ENCODE results near the gene ABCB1. TPM values are rescaled to one million over a fixed set of nuclear protein-coding genes. Genes with fewer than 3 reads are reported as not detected.

ABCB1 gene
- total RNA-seq, 4 donors from 2014 or later: 2.8 to 109 (median 61.1) TPM

GRCh38 chr7:87598234-87599009 is 2.3 kb downstream of the ABCB1 start:
- no peak for DNase-seq
- H3K27ac ChIP-seq: no peak overlapping the region
- H3K4me3 ChIP-seq: peak overlapping the region in 1 of 4 donors; percentile 63
- intact Hi-C loops (cut with DNase I; ENCODE audit: low total_unique reads): no loop called here
- H3K27me3 ChIP-seq: peaks cover 27% of the 10 kb centered on the region
- WGBS, 2 donors (ENCODE audit: low coverage in 1 of 2): 51 to 75% methylated on average over 4 of the region's 4 CpGs
- peaks cover 0 to 39% (median 6%) of the 10 kb centered on the region in 4 donors for H3K4me1 ChIP-seq
- no peak for TF ChIP-seq POLR2AphosphoS5 (IDR thresholded peaks at IDR 0.05)
- TF ChIP-seq POLR2A (IDR thresholded peaks at IDR 0.05): no peak
- no peak for TF ChIP-seq EP300 (IDR thresholded peaks at IDR 0.05; ENCODE audit: low read depth)
- no peaks in the 10 kb centered on the region for H3K9me3 ChIP-seq
- in situ Hi-C loops (cut with MboI; ENCODE audit: low pct_ligation_motif_present in 1 of 4, low pct_unique_long_range_greater_than_20kb in 1 of 4, low sequenced_read_pairs in 3 of 4): no loop called here
- H3K36me3 ChIP-seq: no peaks in the 10 kb centered on the region

- intact Hi-C loops (cut with DNase I; ENCODE audit: low total_unique reads) (no loop called here), in situ Hi-C loops (cut with MboI; ENCODE audit: low pct_ligation_motif_present in 1 of 4, low pct_unique_long_range_greater_than_20kb in 1 of 4, low sequenced_read_pairs in 3 of 4) (no loop called here)
- Histone ChIP-seq H3K27ac (no peak overlapping the region), H3K27me3 (peaks cover 18% of the 10 kb centered on the region), H3K9me3 (no peaks in the 10 kb centered on the region), H3K36me3 (no peaks in the 10 kb centered on the region), H3K4me1 (peaks cover 0 to 46% (median 13%) of the 10 kb centered on the region in 4 donors), H3K4me3 (no peak overlapping the region)
- WGBS, 2 donors (ENCODE audit: low coverage in 1 of 2): 50 to 53% methylated on average over 1 of the region's 1 CpG
- TF ChIP-seq EP300 (IDR thresholded peaks at IDR 0.05; ENCODE audit: low read depth) (no peak), POLR2A (IDR thresholded peaks at IDR 0.05) (no peak), POLR2AphosphoS5 (IDR thresholded peaks at IDR 0.05) (no peak)
- TF ChIP-seq, protein P1, sequence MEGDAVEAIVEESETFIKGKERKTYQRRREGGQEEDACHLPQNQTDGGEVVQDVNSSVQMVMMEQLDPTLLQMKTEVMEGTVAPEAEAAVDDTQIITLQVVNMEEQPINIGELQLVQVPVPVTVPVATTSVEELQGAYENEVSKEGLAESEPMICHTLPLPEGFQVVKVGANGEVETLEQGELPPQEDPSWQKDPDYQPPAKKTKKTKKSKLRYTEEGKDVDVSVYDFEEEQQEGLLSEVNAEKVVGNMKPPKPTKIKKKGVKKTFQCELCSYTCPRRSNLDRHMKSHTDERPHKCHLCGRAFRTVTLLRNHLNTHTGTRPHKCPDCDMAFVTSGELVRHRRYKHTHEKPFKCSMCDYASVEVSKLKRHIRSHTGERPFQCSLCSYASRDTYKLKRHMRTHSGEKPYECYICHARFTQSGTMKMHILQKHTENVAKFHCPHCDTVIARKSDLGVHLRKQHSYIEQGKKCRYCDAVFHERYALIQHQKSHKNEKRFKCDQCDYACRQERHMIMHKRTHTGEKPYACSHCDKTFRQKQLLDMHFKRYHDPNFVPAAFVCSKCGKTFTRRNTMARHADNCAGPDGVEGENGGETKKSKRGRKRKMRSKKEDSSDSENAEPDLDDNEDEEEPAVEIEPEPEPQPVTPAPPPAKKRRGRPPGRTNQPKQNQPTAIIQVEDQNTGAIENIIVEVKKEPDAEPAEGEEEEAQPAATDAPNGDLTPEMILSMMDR (IDR thresholded peaks at IDR 0.05): no peak
- DNase-seq: no peak
These were observed 4.0 kb downstream of the ABCB1 start for GRCh38 chr7:87596696-87597095.

DNA sequence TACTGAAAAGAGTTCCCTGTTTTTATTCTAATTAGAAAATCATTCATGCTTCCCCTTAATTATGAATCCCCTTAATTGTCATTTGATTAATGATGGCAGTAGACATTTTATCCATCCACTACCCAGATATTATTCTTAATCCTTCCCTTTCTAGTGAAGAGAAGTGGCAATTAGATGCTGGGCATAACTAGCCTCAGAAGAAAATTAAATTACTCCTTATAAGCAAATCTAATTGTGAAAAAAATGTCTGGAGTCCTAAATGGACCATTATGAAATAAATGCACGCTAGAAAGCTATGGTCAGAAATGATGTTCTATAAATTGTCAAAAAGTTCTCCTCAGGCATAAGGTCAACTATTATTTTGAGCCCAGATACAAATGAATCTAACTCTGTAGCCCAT is 4.5 kb downstream of the ABCB1 start:
- peaks cover 0 to 48% (median 14%) of the 10 kb centered on the region in 4 donors for H3K4me1 ChIP-seq
- intact Hi-C loops (cut with DNase I; ENCODE audit: low total_unique reads): no loop called here
- H3K36me3 ChIP-seq: no peaks in the 10 kb centered on the region
- in situ Hi-C loops (cut with MboI; ENCODE audit: low pct_ligation_motif_present in 1 of 4, low pct_unique_long_range_greater_than_20kb in 1 of 4, low sequenced_read_pairs in 3 of 4): no loop called here
- TF ChIP-seq POLR2A (IDR thresholded peaks at IDR 0.05) (no peak), EP300 (IDR thresholded peaks at IDR 0.05; ENCODE audit: low read depth) (no peak), POLR2AphosphoS5 (IDR thresholded peaks at IDR 0.05) (no peak)
- TF ChIP-seq, protein P1 (IDR thresholded peaks at IDR 0.05): no peak
- H3K9me3 ChIP-seq: no peaks in the 10 kb centered on the region
- WGBS, 2 donors (ENCODE audit: low coverage in 1 of 2): 80 to 89% methylated on average over 1 of the region's 1 CpG
- no peak for DNase-seq
- peaks cover 13% of the 10 kb centered on the region for H3K27me3 ChIP-seq
- no peak overlapping the region for H3K27ac ChIP-seq
- no peak overlapping the region for H3K4me3 ChIP-seq

GRCh38 chr7:87592300-87592699 is 8.4 kb downstream of the ABCB1 start:
- TF ChIP-seq POLR2A (IDR thresholded peaks at IDR 0.05) (no peak), POLR2AphosphoS5 (IDR thresholded peaks at IDR 0.05) (peak in 2 of 3 donors; percentile 47 to 67)
- H3K36me3 ChIP-seq: no peaks in the 10 kb centered on the region
- no peaks in the 10 kb centered on the region for H3K27me3 ChIP-seq
- no peaks in the 10 kb centered on the region for H3K9me3 ChIP-seq
- H3K27ac ChIP-seq: peak overlapping the region; percentile 41 to 48 (median 45)
- H3K4me3 ChIP-seq: no peak overlapping the region
- intact Hi-C loops (cut with DNase I; ENCODE audit: low total_unique reads) (no loop called here), in situ Hi-C loops (cut with MboI; ENCODE audit: low pct_ligation_motif_present in 1 of 4, low pct_unique_long_range_greater_than_20kb in 1 of 4, low sequenced_read_pairs in 3 of 4) (no loop called here)
- peaks cover 0 to 32% (median 14%) of the 10 kb centered on the region in 4 donors for H3K4me1 ChIP-seq
- DNase-seq: peak; percentile 40
- 33 to 50% methylated on average over 1 of the region's 1 CpG for WGBS, 2 donors (ENCODE audit: low coverage in 1 of 2)

DNA sequence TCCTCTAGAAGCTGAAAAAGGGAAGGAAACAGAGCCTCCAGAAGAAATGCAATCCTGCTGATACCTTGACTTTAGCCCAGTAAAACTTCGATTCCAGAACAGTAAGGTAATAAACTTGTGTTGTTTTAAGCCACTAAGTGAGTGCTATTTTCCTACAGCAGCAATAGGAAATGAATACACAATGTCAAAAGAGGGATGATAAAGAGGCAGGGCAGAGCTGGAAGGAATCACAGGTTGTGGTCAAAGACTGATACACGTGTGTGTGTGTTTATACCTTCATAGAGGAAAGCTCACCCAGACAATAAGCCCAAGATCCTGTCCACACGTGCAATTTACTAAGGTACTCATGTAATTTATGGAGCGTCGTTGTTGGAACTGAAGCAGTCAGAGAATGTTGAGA is 9.5 kb downstream of the ABCB1 start:
- Histone ChIP-seq H3K36me3 (no peaks in the 10 kb centered on the region), H3K4me3 (no peak overlapping the region), H3K27ac (peak overlapping the region; percentile 4 to 48 (median 44)), H3K9me3 (no peaks in the 10 kb centered on the region), H3K27me3 (no peaks in the 10 kb centered on the region), H3K4me1 (peaks cover 0 to 24% (median 14%) of the 10 kb centered on the region in 4 donors)
- 0 to 40% methylated on average over 1 to 5 of the region's 5 CpGs for WGBS, 2 donors (ENCODE audit: low coverage in 1 of 2)
- no peak for DNase-seq
- TF ChIP-seq, protein P1 (IDR thresholded peaks at IDR 0.05): no peak
- TF ChIP-seq EP300 (IDR thresholded peaks at IDR 0.05; ENCODE audit: low read depth) (no peak), POLR2A (IDR thresholded peaks at IDR 0.05) (no peak), POLR2AphosphoS5 (IDR thresholded peaks at IDR 0.05) (no peak)
- intact Hi-C loops (cut with DNase I; ENCODE audit: low total_unique reads) (no loop called here), in situ Hi-C loops (cut with MboI; ENCODE audit: low pct_ligation_motif_present in 1 of 4, low pct_unique_long_range_greater_than_20kb in 1 of 4, low sequenced_read_pairs in 3 of 4) (no loop called here)

Data from transverse colon (tissue), 4 donors.